SK-N-SH (cell line): Measurements from ENCODE around the gene MAP2.

Source experiments
- CTCF ChIP-seq: fragments of 200-600 bp; sonication (generic); IDR thresholded peaks from 2 replicates; pipeline ENCODE4 v1.6.1; 2017; ENCODE audit warnings: antibody characterized with exemption, mild to moderate bottlenecking, moderate library complexity
- EZH2phosphoT487 ChIP-seq: fragments of 200-600 bp; sonication (generic); IDR thresholded peaks from 2 replicates; pipeline ENCODE4 v1.6.1; 2017; ENCODE audit warnings: low read depth, mixed run types, mild to moderate bottlenecking, antibody characterized with exemption, moderate library complexity, borderline replicate concordance
- RXRA ChIP-seq: IDR thresholded peaks from 2 replicates; pipeline ENCODE4 v1.4.0; 2012; ENCODE audit warnings: low read depth, mild to moderate bottlenecking, borderline replicate concordance
- ZBTB33 ChIP-seq: IDR thresholded peaks from 2 replicates; pipeline ENCODE4 v1.4.0; 2012; ENCODE audit warnings: low read depth, borderline replicate concordance
- TF ChIP-seq, protein P1 (sequence below): IDR thresholded peaks from 2 replicates; pipeline ENCODE4 v1.6.1; 2012; ENCODE audit warnings: mild to moderate bottlenecking, low read depth, low read length, moderate library complexity

- TF ChIP-seq ZBTB33 = no peak
- no peak for TF ChIP-seq CTCF
- TF ChIP-seq, protein P1, sequence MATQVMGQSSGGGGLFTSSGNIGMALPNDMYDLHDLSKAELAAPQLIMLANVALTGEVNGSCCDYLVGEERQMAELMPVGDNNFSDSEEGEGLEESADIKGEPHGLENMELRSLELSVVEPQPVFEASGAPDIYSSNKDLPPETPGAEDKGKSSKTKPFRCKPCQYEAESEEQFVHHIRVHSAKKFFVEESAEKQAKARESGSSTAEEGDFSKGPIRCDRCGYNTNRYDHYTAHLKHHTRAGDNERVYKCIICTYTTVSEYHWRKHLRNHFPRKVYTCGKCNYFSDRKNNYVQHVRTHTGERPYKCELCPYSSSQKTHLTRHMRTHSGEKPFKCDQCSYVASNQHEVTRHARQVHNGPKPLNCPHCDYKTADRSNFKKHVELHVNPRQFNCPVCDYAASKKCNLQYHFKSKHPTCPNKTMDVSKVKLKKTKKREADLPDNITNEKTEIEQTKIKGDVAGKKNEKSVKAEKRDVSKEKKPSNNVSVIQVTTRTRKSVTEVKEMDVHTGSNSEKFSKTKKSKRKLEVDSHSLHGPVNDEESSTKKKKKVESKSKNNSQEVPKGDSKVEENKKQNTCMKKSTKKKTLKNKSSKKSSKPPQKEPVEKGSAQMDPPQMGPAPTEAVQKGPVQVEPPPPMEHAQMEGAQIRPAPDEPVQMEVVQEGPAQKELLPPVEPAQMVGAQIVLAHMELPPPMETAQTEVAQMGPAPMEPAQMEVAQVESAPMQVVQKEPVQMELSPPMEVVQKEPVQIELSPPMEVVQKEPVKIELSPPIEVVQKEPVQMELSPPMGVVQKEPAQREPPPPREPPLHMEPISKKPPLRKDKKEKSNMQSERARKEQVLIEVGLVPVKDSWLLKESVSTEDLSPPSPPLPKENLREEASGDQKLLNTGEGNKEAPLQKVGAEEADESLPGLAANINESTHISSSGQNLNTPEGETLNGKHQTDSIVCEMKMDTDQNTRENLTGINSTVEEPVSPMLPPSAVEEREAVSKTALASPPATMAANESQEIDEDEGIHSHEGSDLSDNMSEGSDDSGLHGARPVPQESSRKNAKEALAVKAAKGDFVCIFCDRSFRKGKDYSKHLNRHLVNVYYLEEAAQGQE = no peak
- no peak for TF ChIP-seq RXRA
- TF ChIP-seq EZH2phosphoT487 = no peak
Measured at GRCh38 chr2:209600341-209601171, 176.7 kb downstream of the MAP2 start.
